Fibroblast of peridontal ligament (primary cell): ENCODE measurements around the gene LEAP2.
"Not testable (repeated sequence)": the region's sequence is repeated elsewhere in the genome, so short reads cannot be mapped to it uniquely, and the experiment has no call there.

Experiments used
- DNase-seq: peaks from one replicate; pipeline ENCODE4 v3.0.0-alpha.2; 2010; ENCODE audit errors: extremely low read depth

LEAP2 gene

GRCh38 chr5:132840896-132841295, 32.6 kb upstream of the LEAP2 start:
- DNase-seq, result no peak

- peak; percentile 72 for DNase-seq
Measured at GRCh38 chr5:132841305-132841704, 32.2 kb upstream of the LEAP2 start.

GRCh38 chr5:132848270-132848669, 25.2 kb upstream of the LEAP2 start:
- DNase-seq, result no peak

GRCh38 chr5:132849347-132849746, 24.1 kb upstream of the LEAP2 start:
- no peak for DNase-seq

- DNase-seq, result peak; percentile 54
Measured at GRCh38 chr5:132850066-132850465, 23.4 kb upstream of the LEAP2 start.

GRCh38 chr5:132853323-132853722, 20.1 kb upstream of the LEAP2 start:
- DNase-seq, result no peak

- DNase-seq, result no peak
Measured at GRCh38 chr5:132853790-132854189, 19.7 kb upstream of the LEAP2 start.

GRCh38 chr5:132854301-132854700, 19.2 kb upstream of the LEAP2 start:
- DNase-seq, result no peak

- DNase-seq, result not testable (repeated sequence)
Measured at GRCh38 chr5:132854992-132855391, 18.5 kb upstream of the LEAP2 start.

- no peak for DNase-seq
Measured at GRCh38 chr5:132856011-132856410, 17.5 kb upstream of the LEAP2 start.

GRCh38 chr5:132859889-132860437, 13.5 kb upstream of the LEAP2 start:
- DNase-seq, result no peak

- DNase-seq, result no peak
Measured at GRCh38 chr5:132860742-132861141, 12.7 kb upstream of the LEAP2 start.

- DNase-seq, result no peak
Measured at GRCh38 chr5:132865668-132866341, 7.7 kb upstream of the LEAP2 start.

- peak; percentile 100 for DNase-seq
Measured at GRCh38 chr5:132866342-132867045, 7.0 kb upstream of the LEAP2 start, which contains the start of the genes GDF9 and UQCRQ. Gene GDF9 (minus strand): TSS chr5:132866469. CDS start chr5:132864533, 1,936 bp downstream. Gene UQCRQ (plus strand): TSS chr5:132866642. CDS start chr5:132866882, 240 bp downstream.

- no peak for DNase-seq
Measured at GRCh38 chr5:132867046-132867451, 6.4 kb upstream of the LEAP2 start.

GRCh38 chr5:132868754-132869153, 4.7 kb upstream of the LEAP2 start:
- DNase-seq, result no peak

GRCh38 chr5:132870801-132871200, 2.7 kb upstream of the LEAP2 start:
- no peak for DNase-seq

- no peak for DNase-seq
Measured at GRCh38 chr5:132871459-132872284, 1.8 kb upstream of the LEAP2 start.

GRCh38 chr5:132872788-132873118, 715 bp upstream of the LEAP2 start:
- DNase-seq, result no peak

- DNase-seq, result no peak
Measured at GRCh38 chr5:132873930-132874271, 433 bp downstream of the LEAP2 start.

- peak; percentile 53 for DNase-seq
Measured at GRCh38 chr5:132876020-132876759, 2.7 kb downstream of the LEAP2 start.

- DNase-seq, result no peak
Measured at GRCh38 chr5:132877466-132877865, 4.0 kb downstream of the LEAP2 start.
